NCI-H69 (cell line): ENCODE data around the gene BBC3.

ENCODE experiments used
- DNase-seq: peaks from one replicate; lab custom pipeline; 2025; lab: John Stamatoyannopoulos, UW

The BBC3 gene

DNA sequence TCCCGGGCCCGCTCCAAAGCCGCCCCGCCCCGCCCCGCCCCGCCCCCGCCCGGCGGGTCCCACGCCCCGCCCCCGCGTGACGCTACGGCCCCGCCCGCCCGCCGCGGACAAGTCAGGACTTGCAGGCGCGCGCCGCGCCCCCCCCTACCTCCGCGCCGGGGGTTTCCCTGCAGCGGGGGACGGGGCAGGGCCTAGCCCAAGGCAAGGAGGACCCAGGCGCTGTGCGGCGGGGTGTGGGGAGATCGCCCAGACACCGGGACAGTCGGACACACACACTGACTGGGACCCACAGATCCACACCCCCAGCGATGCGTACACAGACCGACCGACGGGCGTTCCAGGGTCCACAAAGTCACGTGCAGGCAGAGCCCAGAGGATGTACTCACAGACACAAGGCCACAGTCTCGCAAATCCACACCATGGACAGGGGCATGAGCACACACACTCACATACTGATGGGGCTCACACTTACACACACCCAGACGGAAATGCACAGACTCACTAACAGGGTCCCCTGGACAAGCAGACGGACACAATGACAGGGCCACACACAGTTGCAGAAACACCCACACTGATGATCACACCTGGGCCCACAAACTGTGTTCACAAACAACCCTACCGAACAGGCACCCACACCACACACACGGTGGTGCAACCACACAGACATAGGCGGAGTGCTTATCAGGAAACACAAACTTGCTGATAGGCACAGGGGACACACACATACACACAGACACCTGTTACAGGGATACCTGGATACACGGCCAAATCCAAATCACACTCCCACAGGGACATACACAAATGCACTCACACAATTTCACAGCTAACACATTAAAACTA lies 436 bp upstream of the BBC3 start:
- DNase-seq: peak; percentile 94

DNA sequence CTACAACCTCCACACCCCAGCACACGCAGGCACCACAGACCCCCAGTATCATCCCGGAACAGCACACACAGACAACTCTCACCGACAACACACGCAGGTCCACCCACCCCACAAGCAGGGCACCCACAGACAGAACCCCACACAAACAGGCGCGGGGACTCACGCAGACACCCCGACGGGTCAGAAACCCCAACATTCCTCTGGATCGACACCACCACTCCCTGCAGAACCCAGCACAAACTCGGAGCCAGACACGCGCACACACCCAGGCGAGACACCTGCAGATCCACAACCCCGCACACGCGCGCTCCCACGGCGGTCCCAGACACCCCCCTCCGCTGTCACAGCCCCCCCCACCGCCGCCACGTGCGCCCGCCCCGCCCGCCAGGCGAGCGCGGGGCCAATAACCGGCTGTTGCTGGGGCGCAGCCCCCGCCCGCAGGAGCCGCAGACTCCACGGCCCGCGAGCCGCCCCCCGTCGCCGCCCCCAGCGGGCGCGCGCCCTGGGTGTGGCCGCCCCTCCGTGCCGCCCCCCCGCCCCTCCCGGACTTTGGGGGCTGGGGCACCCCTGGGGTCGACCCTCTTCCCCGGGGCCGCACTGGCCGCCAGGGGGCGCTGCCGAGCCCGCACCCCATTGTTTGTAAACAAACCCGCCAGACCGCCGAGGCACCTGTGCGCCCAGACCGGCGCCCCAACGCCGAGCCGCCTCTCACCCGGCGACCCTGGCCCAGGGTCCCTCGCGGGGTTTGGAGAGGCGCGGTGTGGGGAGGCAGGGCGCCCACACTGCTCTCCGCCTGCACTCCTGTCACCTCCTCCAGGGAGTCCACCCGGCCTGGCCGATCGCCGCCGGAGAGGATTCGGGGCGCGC lies 712 bp downstream of the BBC3 start:
- DNase-seq: peak; percentile 75

GRCh38 chr19:47229676-47230053 lies 1.3 kb downstream of the BBC3 start:
- peak; percentile 60 for DNase-seq

DNA sequence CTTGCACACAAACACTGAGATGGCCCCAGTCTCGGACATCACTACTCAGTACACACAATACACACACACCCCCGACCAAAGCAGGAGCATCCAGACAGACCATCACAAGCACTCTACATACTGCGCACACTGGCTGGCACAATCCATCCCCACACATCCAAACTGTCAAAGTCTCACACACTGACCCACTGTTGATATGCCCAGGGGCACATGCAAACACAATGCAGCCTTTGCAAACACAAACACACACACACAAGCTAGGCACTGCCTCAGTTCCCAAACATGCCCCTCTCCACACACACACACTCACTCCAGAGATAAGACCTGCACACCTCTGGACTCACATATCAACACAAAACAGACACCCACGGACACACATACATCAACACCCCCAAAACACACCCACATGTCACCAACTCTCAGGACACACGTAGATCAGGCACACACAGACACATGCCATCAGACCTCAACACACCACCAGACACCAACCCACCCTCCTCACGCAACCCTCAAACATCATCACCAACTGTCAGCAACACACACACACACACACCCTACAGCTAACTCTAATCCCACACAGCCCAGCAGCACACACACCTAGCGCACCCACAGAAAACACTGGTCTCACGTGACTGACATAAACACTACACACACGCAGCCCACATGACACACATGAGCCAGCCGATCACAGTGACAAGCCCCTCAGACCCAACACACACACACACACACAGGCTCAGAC lies 1.9 kb downstream of the BBC3 start:
- DNase-seq: peak; percentile 59

- DNase-seq: peak; percentile 66
Measured at GRCh38 chr19:47228168-47228936, 2.6 kb downstream of the BBC3 start.

GRCh38 chr19:47227352-47228167 lies 3.4 kb downstream of the BBC3 start:
- DNase-seq: peak; percentile 91

DNA sequence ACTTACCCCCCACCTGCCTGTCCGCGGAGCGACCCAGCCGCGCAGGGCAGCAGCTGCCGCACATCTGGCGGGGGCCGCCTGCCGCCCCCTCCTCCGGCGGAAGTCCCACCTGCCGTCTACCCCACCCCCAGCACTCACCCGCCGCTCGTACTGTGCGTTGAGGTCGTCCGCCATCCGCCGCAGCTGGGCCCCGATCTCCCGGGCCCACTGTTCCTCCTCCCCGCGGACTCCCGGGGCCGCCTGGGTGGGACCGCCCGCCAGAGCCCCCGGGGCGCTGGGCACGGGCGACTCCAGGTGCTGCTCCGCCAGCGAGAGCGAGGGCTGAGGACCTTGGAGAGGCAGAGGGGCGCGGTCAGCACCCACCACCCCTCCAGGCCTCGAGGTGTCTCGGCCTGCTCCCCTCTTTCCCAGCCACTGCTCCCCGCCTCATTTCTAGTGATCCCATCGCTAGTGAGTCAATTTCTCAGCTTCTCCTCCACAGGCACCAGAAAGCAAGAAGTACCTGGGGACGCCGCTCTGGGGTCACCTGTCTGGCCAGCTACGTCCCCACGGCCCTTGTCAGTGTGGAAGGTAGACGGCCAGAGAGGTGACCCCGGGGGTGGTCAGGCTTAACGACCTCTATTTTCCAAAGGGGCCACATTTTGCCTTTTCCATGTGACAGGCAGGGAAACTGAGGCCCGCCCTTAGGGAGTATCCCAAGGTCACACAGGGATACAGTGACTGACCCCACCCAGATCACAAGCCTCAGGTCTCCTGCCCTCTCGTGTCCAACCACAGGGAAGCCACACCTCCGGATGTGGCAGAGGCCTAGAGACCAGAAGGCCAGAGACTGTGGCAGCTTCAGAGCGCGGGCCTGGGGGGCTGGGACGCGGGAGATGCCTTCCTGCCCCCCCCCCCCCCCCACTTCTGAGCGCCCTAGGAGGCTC lies 4.3 kb downstream of the BBC3 start:
- DNase-seq: peak; percentile 93

DNA sequence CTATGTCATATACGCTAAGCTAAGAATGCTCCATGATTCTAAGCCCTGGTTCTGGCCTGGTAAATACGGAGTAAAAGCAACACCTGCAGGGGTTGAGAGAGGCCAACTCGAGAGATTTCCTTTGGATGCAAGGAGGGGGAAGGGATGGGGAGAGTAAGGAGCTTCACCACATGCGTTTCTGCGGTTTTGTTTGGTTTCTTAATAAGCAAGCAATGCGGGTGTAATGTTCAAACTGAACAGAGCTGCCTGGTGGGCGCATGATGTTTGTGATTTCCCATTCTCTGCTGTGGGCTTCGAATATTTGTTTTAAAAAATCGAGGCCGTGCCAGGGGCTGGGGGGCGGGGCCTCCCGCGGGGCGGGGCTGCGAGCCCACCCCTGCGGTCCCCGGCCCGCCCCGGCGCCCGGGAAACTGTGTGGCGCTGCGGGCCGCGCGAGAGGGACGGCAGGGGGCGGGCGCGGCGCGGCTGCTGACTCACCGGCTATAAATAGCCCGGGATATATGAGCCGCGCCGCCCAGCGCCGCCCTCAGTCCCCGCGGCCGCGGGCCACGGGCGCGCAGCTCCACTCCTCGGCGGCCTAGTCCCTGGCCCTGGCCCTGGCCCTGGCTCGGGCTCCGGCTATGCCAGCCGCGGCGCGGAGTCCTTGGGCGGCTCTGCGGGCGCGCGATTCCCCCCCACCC lies 5.1 kb downstream of the BBC3 start:
- peak; percentile 96 for DNase-seq

DNA sequence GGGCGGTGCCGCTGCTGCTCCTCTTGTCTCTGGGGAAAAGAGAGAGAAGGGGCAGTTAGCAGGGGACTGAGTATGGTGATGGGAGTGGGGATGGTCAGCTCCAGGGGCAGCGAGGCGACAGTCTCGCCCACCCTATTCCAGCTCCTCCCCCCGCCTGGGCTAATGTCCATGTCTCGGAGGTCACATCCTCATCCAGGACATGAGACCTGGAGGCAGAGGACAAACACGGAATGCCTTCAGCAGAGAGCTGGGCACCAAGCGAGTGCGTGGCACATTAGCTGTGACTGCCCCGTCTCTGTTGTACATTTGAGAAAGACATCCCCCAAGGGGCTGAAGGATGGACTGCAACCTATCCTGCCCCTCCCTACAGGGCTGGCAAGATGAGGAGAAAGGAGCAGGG lies 9.1 kb downstream of the BBC3 start:
- no peak for DNase-seq

- DNase-seq: no peak
Measured at GRCh38 chr19:47221080-47221841, 9.7 kb downstream of the BBC3 start.

DNA sequence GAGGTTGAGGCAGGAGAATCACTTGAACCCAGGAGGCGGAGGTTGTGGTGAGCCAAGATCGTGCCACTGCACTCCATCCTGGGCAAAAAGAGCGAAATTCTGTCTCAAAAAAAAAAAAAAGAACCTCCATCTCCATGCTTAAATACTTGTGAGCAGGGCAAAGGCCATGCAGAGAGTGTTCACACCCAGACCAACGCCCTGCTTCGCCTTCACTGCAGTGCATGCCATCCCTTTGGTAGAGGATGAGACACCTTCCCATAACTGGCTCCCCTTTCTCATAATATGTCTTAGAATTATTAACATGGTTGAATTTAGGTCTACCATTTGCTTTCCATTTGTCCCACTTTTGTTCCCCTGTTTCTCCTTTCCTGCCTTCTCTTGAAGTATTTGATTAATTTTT lies 15.4 kb downstream of the BBC3 start:
- DNase-seq: no peak

GRCh38 chr19:47210689-47211316 lies 20.2 kb downstream of the BBC3 start:
- DNase-seq: peak; percentile 73

- no peak for DNase-seq
Measured at GRCh38 chr19:47210180-47210490, 20.9 kb downstream of the BBC3 start.

DNA sequence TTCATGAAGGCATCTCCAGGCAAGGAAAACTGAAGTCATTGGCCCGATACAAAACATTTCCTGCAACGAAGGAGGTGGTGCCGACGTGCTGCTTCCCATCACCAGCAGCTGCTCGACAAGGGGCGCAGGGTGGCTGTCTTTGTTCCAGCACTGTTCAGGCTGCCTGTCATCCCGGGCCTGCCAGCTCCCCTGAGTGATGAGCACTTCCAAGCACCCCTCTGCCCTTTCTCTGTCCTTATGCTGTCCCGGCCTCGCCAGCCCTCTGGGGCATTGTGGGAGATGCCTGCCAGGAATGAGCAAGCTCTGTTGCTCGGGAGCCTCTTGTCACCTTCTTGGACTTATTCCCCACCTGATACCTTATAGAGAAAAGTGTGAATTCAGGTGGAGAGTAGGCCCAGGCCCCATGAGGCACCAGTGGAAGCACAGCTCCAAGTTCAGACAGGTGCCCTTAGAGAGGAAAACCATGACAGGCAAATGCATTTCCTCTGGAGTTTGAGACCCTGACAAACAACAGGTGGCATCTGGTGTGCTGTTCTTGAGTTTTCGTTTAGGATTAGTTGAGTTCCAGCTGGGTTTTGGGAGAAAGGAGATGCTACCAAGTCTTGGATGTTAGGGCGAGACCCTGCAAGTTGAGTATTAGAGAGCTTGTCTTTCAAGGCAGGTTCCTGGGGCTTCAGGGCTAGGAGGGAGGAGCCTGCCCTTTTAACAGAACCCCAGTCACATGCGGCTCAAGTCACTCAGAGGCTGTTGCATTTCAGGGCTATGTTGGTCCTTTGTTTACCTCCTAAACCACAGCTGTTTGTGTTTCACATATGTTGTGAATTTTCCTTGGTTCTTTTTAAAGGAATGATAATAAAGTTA lies 21.4 kb downstream of the BBC3 start:
- no peak for DNase-seq

GRCh38 chr19:47203254-47203653 lies 27.7 kb downstream of the BBC3 start:
- DNase-seq: no peak

GRCh38 chr19:47200530-47200929 lies 30.5 kb downstream of the BBC3 start:
- DNase-seq: no peak

- DNase-seq: no peak
Measured at GRCh38 chr19:47197141-47197540, 33.9 kb downstream of the BBC3 start.
